ENCODE measurements around the gene DPYSL4.

DPYSL4 gene

DNA sequence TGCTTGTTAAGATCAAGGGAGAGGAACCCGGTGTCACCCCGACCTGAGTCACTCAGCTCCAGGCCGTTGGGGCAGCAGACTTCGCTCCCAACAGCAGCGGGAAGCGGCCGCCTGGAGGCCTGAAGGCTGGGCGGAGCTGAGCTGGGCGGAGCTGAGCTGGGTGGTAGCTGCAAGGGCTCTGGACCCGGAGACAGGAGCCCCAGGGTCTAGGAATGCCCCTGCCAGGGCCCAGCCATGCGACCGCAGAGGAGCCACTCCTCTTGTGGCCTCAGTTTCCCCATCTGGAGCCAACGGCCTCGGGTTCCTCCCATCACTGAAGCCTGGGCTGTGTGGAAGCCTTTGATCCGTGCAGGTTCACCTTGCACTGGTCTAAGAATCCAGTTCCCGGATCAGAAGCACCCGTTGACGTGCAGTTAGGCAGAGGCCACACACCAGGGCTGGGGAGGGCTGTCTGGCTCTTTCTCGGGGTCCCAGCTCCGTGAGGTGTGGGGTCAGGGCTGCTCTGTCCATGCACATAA is 21.9 kb upstream of the DPYSL4 start:
- no peak for DNase-seq

- DNase-seq, result no peak
Observed at GRCh38 chr10:132165416-132165980, 21.2 kb upstream of the DPYSL4 start.

GRCh38 chr10:132166216-132166950 is 20.4 kb upstream of the DPYSL4 start:
- no peak for DNase-seq

- no peak for DNase-seq
Observed at GRCh38 chr10:132167041-132167674, 19.6 kb upstream of the DPYSL4 start.

DNA sequence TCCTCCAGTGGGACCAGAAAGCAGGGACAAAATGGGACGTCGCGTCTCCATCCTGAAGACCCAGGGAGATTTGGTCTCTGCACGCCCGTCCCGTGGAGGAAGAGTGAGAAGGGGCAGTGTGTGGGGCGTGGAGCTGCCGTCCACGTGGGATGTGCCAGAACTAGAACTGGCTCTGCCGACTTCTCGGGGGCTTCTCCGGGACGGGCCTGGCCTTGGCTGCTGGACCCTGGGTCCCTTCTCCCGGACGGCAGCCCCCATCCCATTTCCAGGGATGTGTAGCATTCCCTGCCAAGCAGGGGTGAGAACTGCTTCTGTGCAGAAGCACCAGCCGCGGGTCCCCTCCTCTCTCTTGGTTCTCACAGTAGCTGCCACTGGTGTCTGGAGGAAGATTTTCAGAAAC is 18.8 kb upstream of the DPYSL4 start:
- DNase-seq, result no peak

DNA sequence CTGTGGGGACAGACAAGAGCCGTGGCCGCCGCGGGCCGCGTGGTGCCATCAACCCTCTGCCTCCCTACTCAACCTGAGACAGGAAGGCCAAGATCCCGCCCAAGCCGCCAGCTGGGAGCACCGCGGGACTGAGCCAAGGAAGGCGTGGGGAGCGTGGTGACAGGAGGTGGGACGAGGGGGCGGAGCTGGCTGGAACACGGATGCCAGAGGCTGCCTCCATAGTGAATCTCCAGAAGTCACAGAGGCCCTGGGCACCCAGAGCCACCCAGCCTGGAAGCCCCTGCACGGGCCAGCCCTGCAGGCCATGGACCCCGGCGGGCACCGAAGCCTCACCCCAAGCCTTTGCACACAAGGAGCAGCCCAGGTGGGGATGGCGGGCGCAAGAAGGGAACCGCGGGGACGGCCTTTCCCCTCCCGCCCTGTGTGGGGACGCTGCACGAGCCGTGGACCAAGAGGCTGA is 18.1 kb upstream of the DPYSL4 start:
- no peak for DNase-seq

GRCh38 chr10:132169031-132169765 is 17.6 kb upstream of the DPYSL4 start:
- no peak for DNase-seq

- DNase-seq, result no peak
Observed at GRCh38 chr10:132169766-132170560, 16.8 kb upstream of the DPYSL4 start.

GRCh38 chr10:132170561-132171361 is 16.0 kb upstream of the DPYSL4 start:
- no peak for DNase-seq

DNA sequence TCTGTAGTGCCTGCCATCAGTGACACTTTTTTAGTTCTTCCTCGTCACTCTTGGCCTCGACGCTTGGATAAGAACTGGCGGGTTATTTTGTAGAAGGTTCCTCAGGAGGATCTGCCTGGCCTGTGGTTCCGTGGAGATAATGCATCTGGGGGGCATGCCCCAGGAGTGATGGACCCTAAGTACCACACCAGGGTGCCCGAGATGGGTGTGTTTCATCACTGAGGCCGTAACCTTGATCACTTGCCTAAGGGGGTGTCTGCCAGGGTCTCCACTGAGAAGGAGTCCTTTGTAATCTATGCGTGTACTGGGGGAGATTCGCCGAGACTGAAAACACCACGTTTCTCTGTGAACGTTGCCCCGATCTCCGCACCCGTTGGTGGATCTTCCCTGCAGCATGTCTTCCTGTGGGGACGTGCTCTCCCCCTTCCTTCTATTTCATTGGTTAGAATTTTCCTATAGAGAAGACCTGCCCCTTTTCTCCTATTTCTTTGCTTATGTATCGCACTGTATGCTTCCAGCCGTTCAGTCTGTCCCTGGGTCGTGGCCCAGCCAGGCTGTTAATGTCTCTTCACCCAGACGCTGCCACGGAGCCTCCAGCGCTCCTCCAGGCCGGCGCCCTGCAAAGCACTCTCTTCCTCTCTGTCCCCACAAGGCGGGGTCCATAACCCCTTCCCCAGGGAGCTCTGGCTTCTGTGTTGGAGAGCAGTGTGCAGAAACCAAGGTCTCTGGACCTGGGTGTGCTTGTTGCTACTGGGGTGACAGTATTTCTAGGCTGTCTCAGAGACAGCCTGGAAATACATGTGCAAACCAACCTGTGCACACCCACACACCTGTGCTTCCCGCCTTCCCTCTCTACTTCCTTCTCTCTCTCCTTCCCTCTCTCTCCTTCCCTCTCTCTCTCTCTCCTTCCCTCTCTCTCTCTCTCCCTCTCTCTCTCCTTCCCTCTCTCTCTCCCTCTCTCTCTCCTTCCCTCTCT is 14.4 kb upstream of the DPYSL4 start:
- no peak for DNase-seq

- DNase-seq, result no peak
Observed at GRCh38 chr10:132173185-132173584, 13.6 kb upstream of the DPYSL4 start.

DNA sequence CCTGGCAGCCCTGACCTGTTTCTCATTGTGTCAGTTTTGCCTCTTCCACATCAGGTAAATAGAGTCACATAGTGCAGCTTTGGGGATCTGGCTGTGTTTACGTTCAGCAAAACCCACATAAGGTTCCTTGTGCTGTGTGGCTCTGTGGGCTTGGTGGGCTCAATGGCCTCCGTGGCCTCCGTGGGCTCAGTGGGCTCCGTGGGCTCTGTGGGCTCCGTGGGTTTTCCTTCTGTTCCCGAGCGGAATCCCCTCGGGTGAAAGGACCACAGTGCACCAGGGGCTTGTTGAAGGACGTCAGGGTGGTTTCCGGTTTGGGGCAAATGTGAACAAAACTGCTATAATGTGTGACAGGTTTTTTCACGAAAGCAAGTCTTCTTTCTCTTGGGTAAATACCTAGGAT is 12.5 kb upstream of the DPYSL4 start:
- DNase-seq, result no peak

DNA sequence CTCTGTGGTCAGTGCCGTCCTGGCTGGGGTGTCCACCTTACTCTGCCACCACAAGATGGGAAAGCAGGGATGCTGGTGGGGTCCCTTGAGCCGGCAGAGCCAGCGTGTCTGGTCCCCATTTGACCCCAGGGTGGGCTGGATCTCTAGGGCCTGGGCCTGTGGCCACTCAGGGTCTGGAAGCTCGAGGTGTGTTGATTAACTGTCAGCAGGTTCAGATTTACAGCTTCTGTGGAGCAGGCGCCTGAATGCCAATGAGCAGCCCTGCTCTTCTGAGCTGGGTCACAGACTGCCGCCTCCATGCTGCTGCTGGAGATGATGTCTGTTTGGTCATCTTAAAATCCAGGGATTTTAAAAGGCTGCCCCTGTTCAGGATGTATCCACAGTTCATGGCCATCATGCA is 11.3 kb upstream of the DPYSL4 start:
- DNase-seq, result no peak

GRCh38 chr10:132175907-132176581 is 10.7 kb upstream of the DPYSL4 start:
- DNase-seq, result no peak

- no peak for DNase-seq
Observed at GRCh38 chr10:132176623-132177500, 9.9 kb upstream of the DPYSL4 start.

DNA sequence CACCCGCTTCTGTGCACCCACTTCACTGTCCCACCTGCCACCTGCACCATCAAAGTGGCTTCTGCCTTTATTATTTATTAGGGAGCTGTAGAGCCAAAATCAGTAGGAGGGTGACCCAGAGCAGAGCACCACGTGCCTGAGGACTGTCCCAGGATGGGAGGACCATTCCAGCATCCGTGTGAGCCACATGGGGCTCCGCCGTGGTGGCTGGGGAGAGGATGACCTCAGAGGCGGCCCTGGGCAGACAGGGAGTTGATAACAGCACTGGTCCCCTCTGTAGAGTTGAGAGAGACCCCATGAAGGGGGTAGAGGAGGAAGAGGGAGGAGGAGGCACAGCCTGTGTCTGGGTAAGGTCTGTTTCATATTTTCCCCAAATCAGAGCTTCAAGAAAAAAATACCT is 8.7 kb upstream of the DPYSL4 start:
- DNase-seq, result no peak

- no peak for DNase-seq
Observed at GRCh38 chr10:132178672-132179545, 7.8 kb upstream of the DPYSL4 start.

Measured in kidney glomerular epithelial cell (primary cell).